Left lung (tissue), 10 donors: Measurements from ENCODE around the gene TNFSF8. TPM values are rescaled to one million over a fixed set of nuclear protein-coding genes. Genes with fewer than 3 reads are reported as not detected.

ENCODE experiments used
- ATAC-seq: fragments of 200-7000 bp; cut with Tn5 transposase; one replicate; pipeline ENCODE4 v1.9.1; 2020; ENCODE audit warnings: moderate library complexity
- DNase-seq, 4 donors: peaks; one replicate each; pipeline ENCODE4 v3.0.0-alpha.2; 2013 to 2020
- H3K27ac ChIP-seq, 2 donors: fragments of 200-600 bp; sonication (generic) in 1 of 2; one replicate each; pipeline versions ENCODE4 v1.5.0 to v1.8.0; 2020 to 2021
- H3K27me3 ChIP-seq, 2 donors: fragments of 200-600 bp; sonication (generic) in 1 of 2; one replicate each; pipeline versions ENCODE4 v1.5.0 to v1.8.0; 2020 to 2021
- H3K36me3 ChIP-seq, 2 donors: fragments of 200-600 bp; sonication (generic) in 1 of 2; one replicate each; pipeline versions ENCODE4 v1.5.0 to v1.8.0; 2020 to 2021
- H3K4me1 ChIP-seq, 2 donors: fragments of 200-600 bp; one replicate each; pipeline ENCODE4 v1.8.0; 2021
- H3K4me3 ChIP-seq, 2 donors: fragments of 200-600 bp; sonication (generic) in 1 of 2; one replicate each; pipeline versions ENCODE4 v1.5.0 to v1.8.0; 2020 to 2021; ENCODE audit warnings: mild to moderate bottlenecking in 1 of 2
- H3K9me3 ChIP-seq, 2 donors: fragments of 200-600 bp; sonication (generic) in 1 of 2; one replicate each; pipeline versions ENCODE4 v1.5.0 to v1.8.0; 2020 to 2021
- CTCF ChIP-seq, 2 donors: fragments of 200-600 bp; sonication (generic) in 1 of 2; IDR thresholded peaks; one replicate each; pipeline versions ENCODE4 v1.5.0 to v1.8.0; 2021; ENCODE audit warnings: antibody characterized with exemption in 2 of 2
- intact Hi-C, 2 donors: fragments of 100-400 bp; cut with DNase I; formaldehyde crosslinking; loops; one replicate each; pipeline versions ENCODE4 v1.11.2 to v1.14.2; 2022
- polyA plus RNA-seq, 6 donors: library from polyadenylated mRNA; unstranded; fragments of 120-200 nt; gene quantifications; one replicate each; pipeline ENCODE4 v1.2.1, GENCODE V29; 2013; ENCODE audit not compliant: insufficient read length in 6 of 6
- total RNA-seq, 2 donors: library from RNA; stranded (reverse); fragmentation: NEBNext Ultra II Directional; extraction: Animal tissue kit (Norgen Biotek cat#: 25700); gene quantifications; one replicate each; pipeline ENCODE4 v1.2.1, GENCODE V29; 2021
- donor health status: DM: no; HTN: yes; CAD: no.
- donor health status: DM: no; HTN: no; CAD: no.

TNFSF8 gene
- total and polyA plus RNA-seq, 8 donors: 2.1 to 23.8 (median 8.5) TPM

GRCh38 chr9:114925039-114925438 is 5.4 kb downstream of the TNFSF8 start:
- TF ChIP-seq CTCF (IDR thresholded peaks at IDR 0.05): no peak
- H3K9me3 ChIP-seq: no peaks in the 10 kb centered on the region
- no peak overlapping the region for H3K27ac ChIP-seq
- no peak for DNase-seq
- peaks cover 0 to 29% of the 10 kb centered on the region in 2 donors for H3K4me1 ChIP-seq
- peaks cover 0 to 2% of the 10 kb centered on the region in 2 donors for H3K27me3 ChIP-seq
- no peak for ATAC-seq
- H3K36me3 ChIP-seq: no peaks in the 10 kb centered on the region
- intact Hi-C loops: no loop called here
- H3K4me3 ChIP-seq: no peak overlapping the region

DNA sequence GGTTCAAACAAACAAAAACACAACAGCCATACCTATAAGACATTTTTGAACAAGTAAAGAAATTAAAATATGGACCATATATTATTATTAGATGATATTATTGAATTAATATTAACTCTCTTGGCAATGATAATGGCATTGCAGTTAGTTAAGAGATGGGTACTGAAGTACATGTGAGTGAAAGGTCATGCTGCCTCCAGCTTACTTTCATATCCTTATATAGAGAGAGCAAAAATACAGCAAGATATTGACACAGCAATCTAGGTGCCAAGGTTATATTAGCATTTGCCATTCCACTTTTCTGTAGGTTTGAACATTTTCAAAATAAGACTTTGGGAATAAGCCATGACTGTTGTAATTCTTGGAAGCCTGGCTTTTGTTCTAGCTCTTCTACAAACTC is 6.1 kb downstream of the TNFSF8 start:
- Histone ChIP-seq H3K4me3 (no peak overlapping the region), H3K27ac (no peak overlapping the region), H3K9me3 (no peaks in the 10 kb centered on the region), H3K36me3 (no peaks in the 10 kb centered on the region), H3K27me3 (no peaks in the 10 kb centered on the region), H3K4me1 (peaks cover 0 to 29% of the 10 kb centered on the region in 2 donors)
- intact Hi-C loops: no loop called here
- TF ChIP-seq CTCF (IDR thresholded peaks at IDR 0.05): no peak
- ATAC-seq: peak; percentile 25
- no peak for DNase-seq

- intact Hi-C loops: no loop called here
- no peak for DNase-seq
- no peak overlapping the region for H3K4me3 ChIP-seq
- H3K4me1 ChIP-seq: peaks cover 0 to 29% of the 10 kb centered on the region in 2 donors
- no peak for TF ChIP-seq CTCF (IDR thresholded peaks at IDR 0.05)
- no peak for ATAC-seq
- no peaks in the 10 kb centered on the region for H3K9me3 ChIP-seq
- no peak overlapping the region for H3K27ac ChIP-seq
- no peaks in the 10 kb centered on the region for H3K27me3 ChIP-seq
- no peaks in the 10 kb centered on the region for H3K36me3 ChIP-seq
Measured at GRCh38 chr9:114923918-114924317, 6.5 kb downstream of the TNFSF8 start.

DNA sequence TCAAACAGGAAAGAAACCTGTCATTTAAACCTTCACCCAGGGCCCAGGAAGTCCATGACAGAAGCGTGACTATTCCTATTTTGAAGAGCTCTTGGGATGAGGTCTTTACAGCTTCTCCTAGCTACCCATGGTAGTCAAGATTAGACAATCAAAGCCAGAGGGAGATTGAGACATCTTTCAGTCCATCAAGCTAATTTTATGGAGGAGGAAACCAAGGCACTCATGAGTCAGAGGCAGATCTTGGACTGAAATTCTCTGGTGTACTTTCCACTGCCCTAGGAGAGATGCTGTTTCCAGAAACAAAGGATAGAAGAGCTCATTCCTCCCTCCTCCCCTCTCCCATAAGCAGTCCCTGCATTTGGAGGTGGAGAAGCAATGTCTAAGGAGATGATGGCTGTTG is 9.2 kb downstream of the TNFSF8 start:
- no peaks in the 10 kb centered on the region for H3K27me3 ChIP-seq
- H3K27ac ChIP-seq: no peak overlapping the region
- no peaks in the 10 kb centered on the region for H3K36me3 ChIP-seq
- no peaks in the 10 kb centered on the region for H3K9me3 ChIP-seq
- intact Hi-C loops: no loop called here
- ATAC-seq (no peak), DNase-seq (no peak)
- no peak for TF ChIP-seq CTCF (IDR thresholded peaks at IDR 0.05)
- peaks cover 0 to 13% of the 10 kb centered on the region in 2 donors for H3K4me1 ChIP-seq
- no peak overlapping the region for H3K4me3 ChIP-seq

DNA sequence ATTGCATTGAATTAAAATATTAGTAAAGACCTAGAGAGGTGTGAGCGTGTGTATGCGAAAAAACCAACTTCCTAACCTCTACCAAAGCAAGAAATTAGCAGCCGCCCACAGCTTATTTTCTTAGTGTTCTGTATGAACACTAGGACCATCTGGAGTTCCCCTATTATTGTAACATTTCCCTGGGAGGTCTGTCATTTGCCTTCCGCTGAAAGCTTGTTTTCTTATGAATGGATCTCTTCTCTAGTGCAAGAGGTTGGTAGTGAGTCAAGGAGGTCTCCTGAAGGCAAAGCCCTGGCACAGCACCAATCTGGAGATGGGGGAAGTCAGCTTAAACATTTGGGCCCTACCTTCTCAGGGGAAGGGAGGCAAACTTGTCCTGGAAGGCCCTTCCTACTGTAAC is 10.8 kb downstream of the TNFSF8 start:
- Histone ChIP-seq H3K4me1 (peaks cover 0 to 11% of the 10 kb centered on the region in 2 donors), H3K27me3 (no peaks in the 10 kb centered on the region), H3K36me3 (no peaks in the 10 kb centered on the region), H3K4me3 (no peak overlapping the region), H3K27ac (no peak overlapping the region), H3K9me3 (no peaks in the 10 kb centered on the region)
- no peak for TF ChIP-seq CTCF (IDR thresholded peaks at IDR 0.05)
- intact Hi-C loops: loop anchor here in 1 of 2 donors (10.0 kb wide), 1 partner anchor 235 kb away; the partner anchor contains the start of gene TEX48
- ATAC-seq (no peak), DNase-seq (no peak)
